Neuron (in vitro differentiated cells): ENCODE measurements around the gene CSHL1.
"Not testable (repeated sequence)": the region's sequence is repeated elsewhere in the genome, so short reads cannot be mapped to it uniquely, and the experiment has no call there.

Source experiments
- H2AFZ ChIP-seq: one replicate; pipeline ENCODE4 v1.6.1; 2013; ENCODE audit warnings: low read depth, mild to moderate bottlenecking, inconsistent platforms, low read length, moderate library complexity
- H3K27me3 ChIP-seq: one replicate; pipeline ENCODE4 v1.6.1; 2013; ENCODE audit warnings: low read length; ENCODE audit not compliant: insufficient read depth
- H3K36me3 ChIP-seq: one replicate; pipeline ENCODE4 v1.6.1; 2013; ENCODE audit warnings: low read length; ENCODE audit not compliant: insufficient read depth
- H3K4me1 ChIP-seq: one replicate; pipeline ENCODE4 v1.6.1; 2013; ENCODE audit warnings: low read length; ENCODE audit not compliant: insufficient read depth
- H3K4me3 ChIP-seq: 2 replicates; pipeline ENCODE4 v1.5.1; 2013; ENCODE audit warnings: mild to moderate bottlenecking, low read length, moderate library complexity
- H3K9me3 ChIP-seq: one replicate; pipeline ENCODE4 v1.6.1; 2013; ENCODE audit warnings: low read length

Gene CSHL1

GRCh38 chr17:63881337-63881736 lies 29.7 kb downstream of the CSHL1 start:
- not testable (repeated sequence) for H3K4me3 ChIP-seq, H2AFZ ChIP-seq, H3K27me3 ChIP-seq

GRCh38 chr17:63880706-63881105 lies 30.4 kb downstream of the CSHL1 start:
- no peak overlapping the region for H2AFZ ChIP-seq
- H3K9me3 ChIP-seq = no peaks in the 10 kb centered on the region
- H3K4me3 ChIP-seq = no peak overlapping the region
- H3K36me3 ChIP-seq = no peaks in the 10 kb centered on the region
- H3K27me3 ChIP-seq = no peaks in the 10 kb centered on the region
- no peaks in the 10 kb centered on the region for H3K4me1 ChIP-seq

More at GRCh38 chr17:63881337-63881736, 29.7 kb downstream of the CSHL1 start:
- not testable (repeated sequence) for H3K4me1 ChIP-seq, H3K9me3 ChIP-seq, H3K36me3 ChIP-seq

GRCh38 chr17:63878413-63878812 lies 32.6 kb downstream of the CSHL1 start:
- not testable (repeated sequence) for H3K36me3 ChIP-seq, H3K9me3 ChIP-seq, H3K4me3 ChIP-seq, H3K27me3 ChIP-seq, H2AFZ ChIP-seq, H3K4me1 ChIP-seq

GRCh38 chr17:63874693-63875092 lies 36.4 kb downstream of the CSHL1 start:
- H3K27me3 ChIP-seq, H3K36me3 ChIP-seq, H2AFZ ChIP-seq, H3K4me1 ChIP-seq, H3K4me3 ChIP-seq, H3K9me3 ChIP-seq: not testable (repeated sequence)

GRCh38 chr17:63874061-63874626 lies 36.9 kb downstream of the CSHL1 start:
- not testable (repeated sequence) for H3K4me3 ChIP-seq, H3K36me3 ChIP-seq, H2AFZ ChIP-seq, H3K27me3 ChIP-seq, H3K4me1 ChIP-seq, H3K9me3 ChIP-seq

GRCh38 chr17:63873577-63873976 lies 37.5 kb downstream of the CSHL1 start, which contains the start of gene CSH2:
Gene CSH2, minus strand, starts transcription at chr17:63873677. Its CDS starts 63 bp downstream, at chr17:63873614.
- not testable (repeated sequence) for H3K4me3 ChIP-seq, H3K36me3 ChIP-seq, H2AFZ ChIP-seq, H3K27me3 ChIP-seq, H3K4me1 ChIP-seq, H3K9me3 ChIP-seq

GRCh38 chr17:63871646-63872365 lies 39.3 kb downstream of the CSHL1 start:
- not testable (repeated sequence) for H3K9me3 ChIP-seq, H3K4me3 ChIP-seq, H3K4me1 ChIP-seq, H2AFZ ChIP-seq, H3K27me3 ChIP-seq, H3K36me3 ChIP-seq

- H3K4me3 ChIP-seq, H3K4me1 ChIP-seq, H2AFZ ChIP-seq, H3K27me3 ChIP-seq, H3K36me3 ChIP-seq, H3K9me3 ChIP-seq: not testable (repeated sequence)
Measured at GRCh38 chr17:63870292-63870665, 40.8 kb downstream of the CSHL1 start.

GRCh38 chr17:63869491-63870291 lies 41.4 kb downstream of the CSHL1 start:
- not testable (repeated sequence) for H2AFZ ChIP-seq, H3K4me1 ChIP-seq, H3K9me3 ChIP-seq, H3K36me3 ChIP-seq, H3K4me3 ChIP-seq, H3K27me3 ChIP-seq

- H3K4me3 ChIP-seq, H3K9me3 ChIP-seq, H2AFZ ChIP-seq, H3K36me3 ChIP-seq, H3K4me1 ChIP-seq, H3K27me3 ChIP-seq: not testable (repeated sequence)
Measured at GRCh38 chr17:63866625-63867024, 44.4 kb downstream of the CSHL1 start.
